Peyer's patch (tissue), 4 donors: ENCODE data around the gene EPB41L5.

ENCODE experiments used
- POLR2A ChIP-seq, 2 donors: fragments of 450-650 bp; IDR thresholded peaks; one replicate each; pipeline ENCODE4 v1.5.1; 2017; ENCODE audit warnings: antibody characterized with exemption in 2 of 2, mild to moderate bottlenecking in 2 of 2, moderate library complexity in 2 of 2
- TF ChIP-seq, protein P1 (sequence below), 6 experiments: fragments of 450-650 bp in 4 of 6; fragments of 200-600 bp in 2 of 6; sonication (generic) in 1 of 6; IDR thresholded peaks; one replicate each; pipeline ENCODE4 v1.5.1; 2017 to 2019; ENCODE audit warnings: antibody characterized with exemption in 6 of 6, mild to moderate bottlenecking in 3 of 6, moderate library complexity in 1 of 6

DNA sequence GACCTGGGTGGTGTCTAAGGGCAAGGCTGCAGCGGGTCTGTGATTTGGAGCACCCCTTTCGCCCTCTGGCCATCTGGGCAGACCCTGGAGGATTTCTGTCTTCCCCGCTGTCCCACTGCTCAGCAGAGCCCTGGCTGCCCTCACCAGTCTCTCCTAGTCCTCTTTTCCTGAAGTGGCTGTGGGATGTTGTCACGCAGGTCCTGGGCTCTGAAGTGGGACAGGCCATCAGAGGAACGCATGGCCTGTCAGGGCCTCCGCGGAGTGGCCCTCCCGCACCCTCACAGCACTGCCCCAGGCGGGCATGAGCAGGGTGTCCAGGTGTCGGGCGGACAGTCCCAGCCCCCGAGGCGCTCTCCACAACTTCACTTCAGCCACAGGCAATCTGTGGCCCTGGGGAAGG, 211.4 kb downstream of the EPB41L5 start:
- TF ChIP-seq, protein P1, sequence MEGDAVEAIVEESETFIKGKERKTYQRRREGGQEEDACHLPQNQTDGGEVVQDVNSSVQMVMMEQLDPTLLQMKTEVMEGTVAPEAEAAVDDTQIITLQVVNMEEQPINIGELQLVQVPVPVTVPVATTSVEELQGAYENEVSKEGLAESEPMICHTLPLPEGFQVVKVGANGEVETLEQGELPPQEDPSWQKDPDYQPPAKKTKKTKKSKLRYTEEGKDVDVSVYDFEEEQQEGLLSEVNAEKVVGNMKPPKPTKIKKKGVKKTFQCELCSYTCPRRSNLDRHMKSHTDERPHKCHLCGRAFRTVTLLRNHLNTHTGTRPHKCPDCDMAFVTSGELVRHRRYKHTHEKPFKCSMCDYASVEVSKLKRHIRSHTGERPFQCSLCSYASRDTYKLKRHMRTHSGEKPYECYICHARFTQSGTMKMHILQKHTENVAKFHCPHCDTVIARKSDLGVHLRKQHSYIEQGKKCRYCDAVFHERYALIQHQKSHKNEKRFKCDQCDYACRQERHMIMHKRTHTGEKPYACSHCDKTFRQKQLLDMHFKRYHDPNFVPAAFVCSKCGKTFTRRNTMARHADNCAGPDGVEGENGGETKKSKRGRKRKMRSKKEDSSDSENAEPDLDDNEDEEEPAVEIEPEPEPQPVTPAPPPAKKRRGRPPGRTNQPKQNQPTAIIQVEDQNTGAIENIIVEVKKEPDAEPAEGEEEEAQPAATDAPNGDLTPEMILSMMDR (IDR thresholded peaks at IDR 0.05): no peak
- no peak for TF ChIP-seq POLR2A (IDR thresholded peaks at IDR 0.05)
